Fibroblast of villous mesenchyme (primary cell): ENCODE measurements around the gene A4GNT. TPM values are rescaled to one million over a fixed set of nuclear protein-coding genes. Genes with fewer than 3 reads are reported as not detected.
A peak's percentile ranks its signal among the peaks of the same experiment; 100 is the strongest.
"Not testable (repeated sequence)": the region's sequence is repeated elsewhere in the genome, so short reads cannot be mapped to it uniquely, and the experiment has no call there.

Experiments
- DNase-seq: peaks from one replicate; pipeline ENCODE4 v3.0.0-alpha.2; 2010; ENCODE audit warnings: low read depth
- H3K4me3 ChIP-seq: 2 replicates; pipeline ENCODE4 v1.5.1; 2011; ENCODE audit warnings: low read depth, mild to moderate bottlenecking, low read length
- total RNA-seq: library from RNA; depleted of rRNA; stranded (reverse); fragments of >200 nt; gene quantifications from 2 replicates; pipeline ENCODE4 v1.2.3, GENCODE V29; 2012
- TF ChIP-seq, protein P1 (sequence below): IDR thresholded peaks from 2 replicates; pipeline ENCODE4 v1.5.1; 2012; ENCODE audit warnings: low read depth, mild to moderate bottlenecking, low read length; ENCODE audit not compliant: insufficient read depth

The A4GNT gene
- total RNA-seq, 1 donor = under 0.01 TPM

DNA sequence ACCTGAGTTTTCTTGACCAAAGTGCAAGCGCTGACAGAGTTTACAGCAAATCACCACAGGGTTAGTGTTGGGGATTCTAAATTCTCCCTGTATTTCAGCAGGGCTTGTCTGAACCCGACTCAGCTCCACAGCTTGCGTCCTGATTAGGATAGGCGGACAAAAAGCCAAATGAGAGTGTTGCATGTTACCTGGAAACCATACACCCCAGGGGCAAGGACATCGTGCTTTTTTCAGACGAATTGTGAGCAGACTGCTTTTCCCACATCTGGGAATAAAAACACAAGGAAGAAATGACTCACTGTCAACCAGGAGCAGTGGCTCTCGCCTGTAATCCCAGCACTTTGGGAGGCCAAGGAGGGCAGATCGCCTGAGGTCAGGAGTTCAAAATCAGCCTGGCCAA, 19.8 kb downstream of the A4GNT start:
- no peak overlapping the region for H3K4me3 ChIP-seq
- DNase-seq = peak; percentile 38
- TF ChIP-seq, protein P1, sequence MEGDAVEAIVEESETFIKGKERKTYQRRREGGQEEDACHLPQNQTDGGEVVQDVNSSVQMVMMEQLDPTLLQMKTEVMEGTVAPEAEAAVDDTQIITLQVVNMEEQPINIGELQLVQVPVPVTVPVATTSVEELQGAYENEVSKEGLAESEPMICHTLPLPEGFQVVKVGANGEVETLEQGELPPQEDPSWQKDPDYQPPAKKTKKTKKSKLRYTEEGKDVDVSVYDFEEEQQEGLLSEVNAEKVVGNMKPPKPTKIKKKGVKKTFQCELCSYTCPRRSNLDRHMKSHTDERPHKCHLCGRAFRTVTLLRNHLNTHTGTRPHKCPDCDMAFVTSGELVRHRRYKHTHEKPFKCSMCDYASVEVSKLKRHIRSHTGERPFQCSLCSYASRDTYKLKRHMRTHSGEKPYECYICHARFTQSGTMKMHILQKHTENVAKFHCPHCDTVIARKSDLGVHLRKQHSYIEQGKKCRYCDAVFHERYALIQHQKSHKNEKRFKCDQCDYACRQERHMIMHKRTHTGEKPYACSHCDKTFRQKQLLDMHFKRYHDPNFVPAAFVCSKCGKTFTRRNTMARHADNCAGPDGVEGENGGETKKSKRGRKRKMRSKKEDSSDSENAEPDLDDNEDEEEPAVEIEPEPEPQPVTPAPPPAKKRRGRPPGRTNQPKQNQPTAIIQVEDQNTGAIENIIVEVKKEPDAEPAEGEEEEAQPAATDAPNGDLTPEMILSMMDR = no peak

DNA sequence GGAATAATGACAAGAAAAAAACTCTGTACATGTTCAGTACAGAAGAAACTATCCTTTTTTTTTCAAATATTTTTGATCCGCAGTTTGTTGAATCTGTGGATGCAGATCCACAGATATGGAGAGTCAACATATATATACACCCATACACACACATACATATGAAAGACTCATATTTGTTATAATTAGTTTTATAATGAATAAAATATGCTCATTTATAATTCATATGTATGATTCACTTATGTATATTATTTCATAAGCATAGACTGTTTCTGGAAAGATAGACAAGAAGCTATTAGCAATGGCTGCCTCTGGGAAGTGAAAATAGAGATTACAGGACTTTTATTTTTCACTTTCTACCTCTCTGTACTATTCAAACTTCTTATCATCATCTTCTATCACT, 26.6 kb downstream of the A4GNT start:
- TF ChIP-seq, protein P1 = no peak
- DNase-seq = no peak
- no peak overlapping the region for H3K4me3 ChIP-seq

DNA sequence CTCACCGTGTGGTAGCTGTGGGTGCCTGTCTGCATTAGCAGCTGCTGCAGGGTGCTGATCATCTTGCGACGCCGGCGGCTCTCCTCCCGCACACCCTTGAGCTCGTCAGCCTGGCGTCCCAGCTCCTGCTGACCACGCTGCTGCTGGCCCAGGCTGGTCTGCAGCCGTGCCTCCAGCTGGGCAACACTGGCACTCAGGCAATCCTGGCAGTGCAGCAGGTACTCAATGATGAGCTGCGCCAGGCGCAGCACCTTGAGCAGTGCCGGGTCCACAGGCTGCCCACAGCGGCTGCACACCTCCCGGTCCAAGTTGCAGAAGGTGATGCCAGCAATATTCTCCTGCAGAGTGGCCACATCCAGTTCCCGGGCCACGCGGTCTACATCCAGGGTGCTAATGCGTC, 28.7 kb downstream of the A4GNT start:
- TF ChIP-seq, protein P1 = no peak

DNA sequence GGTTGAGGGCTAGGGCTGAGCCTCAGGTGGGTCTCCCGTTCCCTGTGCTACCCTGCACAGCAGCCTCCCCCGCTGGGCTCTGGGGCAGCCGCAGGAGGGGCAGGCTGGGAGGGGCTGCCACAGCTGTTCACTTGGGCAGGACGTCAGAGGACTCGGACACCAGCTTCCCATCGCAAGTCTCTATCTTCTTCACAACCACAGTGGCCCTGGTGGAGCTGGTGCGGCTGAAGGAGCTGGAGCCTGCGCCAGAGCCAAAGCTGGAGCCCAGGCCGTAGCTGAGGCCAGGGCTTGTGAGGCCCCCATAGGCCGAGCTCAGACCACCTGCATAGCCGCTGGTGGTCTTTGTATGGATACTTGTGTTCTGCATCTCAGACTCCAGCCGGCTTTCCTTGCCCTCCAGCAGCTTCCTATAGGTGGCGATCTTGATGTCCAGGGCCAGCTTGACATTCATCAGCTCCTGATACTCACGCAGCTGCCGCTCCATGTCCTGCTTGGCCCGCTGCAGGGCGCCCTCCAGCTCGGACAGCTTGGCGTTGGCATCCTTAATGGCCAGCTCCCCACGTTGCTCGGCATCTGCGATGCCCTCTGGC, 30.7 kb downstream of the A4GNT start:
- not testable (repeated sequence) for DNase-seq, H3K4me3 ChIP-seq
- TF ChIP-seq, protein P1 = peak; percentile 26

More for the DNA sequence above, 28.7 kb downstream of the A4GNT start:
- no peak overlapping the region for H3K4me3 ChIP-seq
- DNase-seq = no peak

DNA sequence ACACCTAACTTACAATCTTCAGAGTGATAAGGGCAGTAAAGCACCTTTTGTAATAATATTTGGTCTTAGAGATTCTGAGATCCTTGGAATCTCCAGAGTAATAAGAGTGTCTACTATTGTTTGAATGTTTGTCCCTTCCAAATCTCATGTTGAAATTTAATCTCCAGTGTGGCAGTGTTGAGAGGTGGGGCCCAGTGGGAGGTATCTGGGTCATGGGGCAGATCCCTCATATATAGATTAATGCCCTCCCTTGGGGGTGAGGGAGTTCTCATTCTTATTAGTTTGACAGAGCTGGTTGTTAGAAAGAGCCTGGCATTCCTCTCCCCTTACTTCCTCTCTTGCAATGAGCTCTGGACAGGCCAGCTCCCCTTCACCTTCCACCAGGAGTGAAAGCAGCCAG, 32.8 kb downstream of the A4GNT start:
- DNase-seq = no peak
- H3K4me3 ChIP-seq = no peak overlapping the region
- TF ChIP-seq, protein P1 = no peak

DNA sequence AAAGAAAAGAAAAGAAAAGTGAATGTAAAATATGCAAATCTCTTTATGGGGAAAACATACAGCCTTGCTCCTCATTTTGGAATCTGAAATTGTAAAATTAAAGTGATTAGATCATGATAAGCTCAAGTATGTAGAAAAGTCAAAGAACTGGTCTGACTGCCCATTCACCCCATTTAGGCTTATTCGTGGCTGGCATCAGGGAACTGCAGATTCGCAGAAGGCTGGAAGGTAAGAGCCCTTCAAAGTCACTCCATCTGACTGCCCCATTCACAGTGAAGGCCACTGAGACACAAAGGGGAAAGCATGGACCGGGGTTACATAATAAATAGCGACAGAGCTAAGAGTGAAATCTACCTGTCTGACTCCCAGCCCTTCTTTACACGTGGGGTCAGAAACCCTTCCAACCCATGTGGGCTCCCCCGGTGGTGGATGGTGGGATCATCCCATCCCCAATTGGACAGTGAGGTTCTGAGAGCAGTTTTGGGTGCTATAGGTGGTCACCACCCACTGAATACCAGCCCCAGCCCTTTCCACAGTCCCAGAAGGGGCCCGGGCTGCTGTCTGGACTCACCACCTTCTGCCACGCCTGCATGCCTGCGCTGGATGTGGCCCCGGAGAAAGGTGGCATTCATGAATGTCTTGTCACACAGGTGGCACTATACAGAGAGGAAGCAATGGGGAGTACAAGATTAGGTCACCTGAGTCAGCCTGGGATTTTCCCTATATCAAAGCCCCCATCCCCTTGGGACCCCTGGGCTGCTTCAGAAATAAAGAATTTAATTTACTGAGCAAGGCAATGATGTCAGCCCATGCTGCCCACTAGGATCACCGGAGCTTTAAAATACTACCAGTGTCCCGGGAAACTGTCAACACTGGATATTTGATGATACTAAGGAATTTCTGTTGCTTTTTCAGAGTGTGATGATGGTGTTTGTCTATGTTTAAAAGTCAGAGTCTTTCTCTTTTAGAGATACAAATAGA, 34.7 kb downstream of the A4GNT start:
- TF ChIP-seq, protein P1 = peak; percentile 48

More for the DNA sequence above, 34.7 kb downstream of the A4GNT start:
- no peak overlapping the region for H3K4me3 ChIP-seq
- DNase-seq = no peak
